Measurements from ENCODE around the gene TTLL9.

The TTLL9 gene

DNA sequence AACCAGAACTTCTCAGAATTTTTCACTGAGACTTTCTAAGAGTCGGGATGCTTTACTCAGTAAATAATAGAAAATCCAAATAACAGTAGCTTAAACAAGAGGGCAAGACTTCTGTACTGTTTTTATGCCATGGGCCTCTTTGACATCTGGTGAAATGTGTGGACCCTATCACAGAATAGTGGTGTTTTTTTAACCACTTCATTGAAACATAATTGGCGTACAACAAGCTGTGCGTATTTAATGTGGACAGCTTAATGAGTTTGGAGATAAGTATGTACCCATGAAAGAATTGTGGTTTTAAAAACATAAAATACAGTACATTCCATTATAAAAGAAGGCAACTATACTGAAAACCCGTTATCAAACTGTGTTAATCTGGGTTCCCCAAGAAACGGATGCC lies 43.7 kb downstream of the TTLL9 start:
- no peak for TF ChIP-seq TAF1 (IDR thresholded peaks at IDR 0.05; ENCODE audit: borderline replicate concordance, insufficient read depth, low read length)
- TF ChIP-seq SIN3A (IDR thresholded peaks at IDR 0.05; ENCODE audit: borderline replicate concordance, insufficient read depth, low read length) = no peak
- no peak for TF ChIP-seq FOXP2 (optimal IDR thresholded peaks at IDR 0.05; ENCODE audit: borderline replicate concordance, extremely low read depth, extremely low read length, insufficient read depth)
- TF ChIP-seq POLR2AphosphoS5 (IDR thresholded peaks at IDR 0.05; ENCODE audit: low read depth, low read length) = no peak
- no peak for TF ChIP-seq REST (IDR thresholded peaks at IDR 0.05; ENCODE audit: insufficient read depth in 1 of 2, low read depth in 2 of 2, low read length in 2 of 2)

GRCh38 chr20:31915491-31916280 lies 45.3 kb downstream of the TTLL9 start:
- no peak for TF ChIP-seq SIN3A (IDR thresholded peaks at IDR 0.05; ENCODE audit: borderline replicate concordance, insufficient read depth, low read length)

- TF ChIP-seq POLR2AphosphoS5 (IDR thresholded peaks at IDR 0.05; ENCODE audit: low read depth, low read length) (no peak), TAF1 (IDR thresholded peaks at IDR 0.05; ENCODE audit: borderline replicate concordance, insufficient read depth, low read length) (no peak), SIN3A (IDR thresholded peaks at IDR 0.05; ENCODE audit: borderline replicate concordance, insufficient read depth, low read length) (no peak), REST (IDR thresholded peaks at IDR 0.05; ENCODE audit: insufficient read depth in 1 of 2, low read depth in 2 of 2, low read length in 2 of 2) (no peak), FOXP2 (optimal IDR thresholded peaks at IDR 0.05; ENCODE audit: borderline replicate concordance, extremely low read depth, extremely low read length, insufficient read depth) (no peak)
These were observed 46.3 kb downstream of the TTLL9 start for GRCh38 chr20:31916708-31917107.

DNA sequence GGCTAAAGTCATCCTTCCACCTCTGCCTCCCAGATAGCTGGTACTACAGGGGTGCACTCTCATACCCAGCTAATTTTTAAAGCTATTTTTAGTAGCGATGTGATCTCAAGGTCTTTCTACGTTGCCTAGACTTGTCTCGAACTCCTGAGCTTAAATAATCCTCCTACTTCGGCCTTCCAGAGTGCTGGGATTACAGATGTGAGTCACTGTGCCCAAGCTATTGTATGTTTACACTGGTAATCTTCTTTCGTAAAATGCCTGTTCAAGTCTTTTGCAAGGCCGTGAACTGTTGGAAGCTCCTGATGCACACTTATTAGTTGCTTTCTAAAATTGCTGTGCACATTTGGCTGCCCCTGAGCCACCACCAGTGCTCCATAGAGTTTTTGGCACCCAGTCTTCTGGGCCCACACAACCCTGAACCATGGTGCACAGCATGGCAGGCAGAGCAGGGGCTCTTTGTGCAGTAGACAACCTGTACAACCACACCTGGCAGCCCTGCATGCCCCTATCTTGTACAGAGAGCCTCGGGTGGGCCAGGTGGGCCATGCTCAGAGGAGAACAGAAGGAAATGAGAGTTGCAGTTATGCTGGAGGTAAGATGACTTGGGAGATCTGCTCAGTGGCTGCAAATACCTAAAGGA lies 48.2 kb downstream of the TTLL9 start:
- TF ChIP-seq REST (IDR thresholded peaks at IDR 0.05; ENCODE audit: insufficient read depth in 1 of 2, low read depth in 2 of 2, low read length in 2 of 2) (no peak), FOXP2 (optimal IDR thresholded peaks at IDR 0.05; ENCODE audit: borderline replicate concordance, extremely low read depth, extremely low read length, insufficient read depth) (no peak), POLR2AphosphoS5 (IDR thresholded peaks at IDR 0.05; ENCODE audit: low read depth, low read length) (no peak), TAF1 (IDR thresholded peaks at IDR 0.05; ENCODE audit: borderline replicate concordance, insufficient read depth, low read length) (no peak), SIN3A (IDR thresholded peaks at IDR 0.05; ENCODE audit: borderline replicate concordance, insufficient read depth, low read length) (no peak)

DNA sequence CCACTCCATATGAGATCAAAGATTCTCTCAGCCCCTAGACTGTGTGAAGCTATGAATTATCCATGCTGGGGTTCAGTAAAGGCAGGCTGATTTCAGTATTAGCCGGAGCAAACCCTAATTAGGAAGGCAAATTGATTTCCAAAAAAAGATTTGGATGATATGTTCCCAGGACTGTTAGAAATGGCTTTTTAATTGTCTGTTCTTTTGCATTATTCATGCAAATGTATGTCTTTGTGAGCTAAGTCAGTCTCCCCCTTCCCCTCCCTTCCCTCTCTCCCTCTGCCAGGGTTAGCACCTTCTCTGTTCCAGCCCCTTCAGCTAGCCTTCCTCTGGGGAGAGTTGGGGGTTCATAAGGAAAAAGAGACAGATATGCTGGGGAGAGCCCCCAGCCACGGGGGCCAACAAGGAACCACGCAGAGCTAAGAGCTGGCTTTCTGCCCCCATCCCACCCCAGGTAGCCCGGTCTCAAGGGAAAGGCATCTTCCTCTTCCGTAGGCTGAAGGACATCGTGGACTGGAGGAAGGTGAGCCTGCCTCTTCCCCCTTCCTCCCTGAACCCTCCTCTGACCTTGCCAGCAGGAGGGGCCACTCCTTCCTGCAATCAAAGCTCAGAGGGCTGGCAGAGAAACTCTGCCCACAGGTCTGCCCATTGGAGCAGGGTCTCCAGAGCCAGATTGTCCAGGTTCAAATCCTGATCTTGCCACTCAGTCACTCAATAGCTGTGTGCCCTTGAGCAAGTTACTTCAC lies 49.1 kb downstream of the TTLL9 start:
- no peak for TF ChIP-seq REST (IDR thresholded peaks at IDR 0.05; ENCODE audit: insufficient read depth in 1 of 2, low read depth in 2 of 2, low read length in 2 of 2)
- no peak for TF ChIP-seq TAF1 (IDR thresholded peaks at IDR 0.05; ENCODE audit: borderline replicate concordance, insufficient read depth, low read length)
- no peak for TF ChIP-seq SIN3A (IDR thresholded peaks at IDR 0.05; ENCODE audit: borderline replicate concordance, insufficient read depth, low read length)
- no peak for TF ChIP-seq FOXP2 (optimal IDR thresholded peaks at IDR 0.05; ENCODE audit: borderline replicate concordance, extremely low read depth, extremely low read length, insufficient read depth)
- no peak for TF ChIP-seq POLR2AphosphoS5 (IDR thresholded peaks at IDR 0.05; ENCODE audit: low read depth, low read length)

All from PFSK-1 (cell line).